ENCODE results near the gene FCN2.

DNA sequence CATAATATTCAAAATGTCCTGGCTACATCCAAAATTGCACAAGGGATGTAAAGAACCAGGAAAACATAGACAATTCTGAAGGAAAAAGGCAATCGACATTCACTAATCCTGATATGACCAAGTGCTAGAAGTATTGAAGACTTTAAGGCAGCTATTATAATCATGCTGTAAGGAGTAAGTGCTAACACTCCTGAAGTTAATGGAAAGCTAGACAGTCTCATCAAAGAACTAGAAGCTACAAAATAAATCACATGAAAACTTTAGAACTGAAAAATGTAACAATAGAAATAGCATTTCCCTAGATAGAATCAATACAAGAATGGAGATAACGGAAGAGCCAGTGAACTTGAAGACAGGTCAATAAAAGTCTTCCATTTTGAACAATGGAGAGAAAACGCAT lies 18.6 kb downstream of the FCN2 start:
- TF ChIP-seq, protein P1, sequence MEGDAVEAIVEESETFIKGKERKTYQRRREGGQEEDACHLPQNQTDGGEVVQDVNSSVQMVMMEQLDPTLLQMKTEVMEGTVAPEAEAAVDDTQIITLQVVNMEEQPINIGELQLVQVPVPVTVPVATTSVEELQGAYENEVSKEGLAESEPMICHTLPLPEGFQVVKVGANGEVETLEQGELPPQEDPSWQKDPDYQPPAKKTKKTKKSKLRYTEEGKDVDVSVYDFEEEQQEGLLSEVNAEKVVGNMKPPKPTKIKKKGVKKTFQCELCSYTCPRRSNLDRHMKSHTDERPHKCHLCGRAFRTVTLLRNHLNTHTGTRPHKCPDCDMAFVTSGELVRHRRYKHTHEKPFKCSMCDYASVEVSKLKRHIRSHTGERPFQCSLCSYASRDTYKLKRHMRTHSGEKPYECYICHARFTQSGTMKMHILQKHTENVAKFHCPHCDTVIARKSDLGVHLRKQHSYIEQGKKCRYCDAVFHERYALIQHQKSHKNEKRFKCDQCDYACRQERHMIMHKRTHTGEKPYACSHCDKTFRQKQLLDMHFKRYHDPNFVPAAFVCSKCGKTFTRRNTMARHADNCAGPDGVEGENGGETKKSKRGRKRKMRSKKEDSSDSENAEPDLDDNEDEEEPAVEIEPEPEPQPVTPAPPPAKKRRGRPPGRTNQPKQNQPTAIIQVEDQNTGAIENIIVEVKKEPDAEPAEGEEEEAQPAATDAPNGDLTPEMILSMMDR (IDR thresholded peaks at IDR 0.05 in 8 of 11, conservative IDR thresholded peaks at IDR 0.05 in 3 of 11) = no peak
- TF ChIP-seq POLR2AphosphoS5 (IDR thresholded peaks at IDR 0.05) = no peak
